ENCODE measurements around the gene FOXP1.

Gene FOXP1

DNA sequence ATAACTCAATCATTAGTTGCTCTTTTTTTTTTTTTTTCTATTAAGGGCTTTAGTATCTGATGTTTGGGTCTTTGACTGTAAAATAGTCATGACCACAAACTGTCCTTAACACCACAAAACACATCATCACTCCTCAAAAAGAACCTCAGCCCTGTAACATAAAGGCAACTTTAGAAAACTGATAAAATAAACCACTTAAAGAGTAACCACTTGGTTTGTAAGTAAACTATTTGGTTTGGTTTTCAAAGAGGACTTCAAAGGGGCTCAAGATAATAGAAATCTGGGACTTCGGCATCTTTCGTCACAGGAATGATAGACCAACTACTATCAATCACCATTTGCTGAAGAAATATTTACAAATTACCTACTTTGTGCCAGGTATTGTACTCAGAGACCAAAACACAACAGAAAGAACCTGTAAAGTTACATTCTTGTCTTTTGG lies 167.8 kb downstream of the FOXP1 start:
- Histone ChIP-seq H3K27ac (ENCODE audit: low read depth, low read length) (no peak overlapping the region), H3F3A (ENCODE audit: control insufficient read depth, insufficient read depth) (peaks cover 4% of the 10 kb centered on the region), H3K4me1 (ENCODE audit: control insufficient read depth, low read length) (peaks cover 68% of the 10 kb centered on the region), H3K36me3 (ENCODE audit: control insufficient read depth, low read length) (peaks cover 3% of the 10 kb centered on the region; the same call in 1 of the 2 replicates), H4K20me1 (ENCODE audit: control insufficient read depth, insufficient read depth, low read depth, low read length) (no peaks in the 10 kb centered on the region), H3K79me2 (ENCODE audit: control insufficient read depth, low read length) (peaks cover 93% of the 10 kb centered on the region), H3K9me2 (replicated peaks; ENCODE audit: control insufficient read depth, low read length) (no peaks in the 10 kb centered on the region), H3K9me3 (ENCODE audit: control insufficient read depth, insufficient read depth, low read length) (no peaks in the 10 kb centered on the region), H3K4me2 (ENCODE audit: low read length) (no peak overlapping the region), H3K4me3 (ENCODE audit: low read length) (no peak overlapping the region), H3K27me3 (ENCODE audit: control insufficient read depth, low read length) (no peaks in the 10 kb centered on the region)
- TF ChIP-seq, protein P1, sequence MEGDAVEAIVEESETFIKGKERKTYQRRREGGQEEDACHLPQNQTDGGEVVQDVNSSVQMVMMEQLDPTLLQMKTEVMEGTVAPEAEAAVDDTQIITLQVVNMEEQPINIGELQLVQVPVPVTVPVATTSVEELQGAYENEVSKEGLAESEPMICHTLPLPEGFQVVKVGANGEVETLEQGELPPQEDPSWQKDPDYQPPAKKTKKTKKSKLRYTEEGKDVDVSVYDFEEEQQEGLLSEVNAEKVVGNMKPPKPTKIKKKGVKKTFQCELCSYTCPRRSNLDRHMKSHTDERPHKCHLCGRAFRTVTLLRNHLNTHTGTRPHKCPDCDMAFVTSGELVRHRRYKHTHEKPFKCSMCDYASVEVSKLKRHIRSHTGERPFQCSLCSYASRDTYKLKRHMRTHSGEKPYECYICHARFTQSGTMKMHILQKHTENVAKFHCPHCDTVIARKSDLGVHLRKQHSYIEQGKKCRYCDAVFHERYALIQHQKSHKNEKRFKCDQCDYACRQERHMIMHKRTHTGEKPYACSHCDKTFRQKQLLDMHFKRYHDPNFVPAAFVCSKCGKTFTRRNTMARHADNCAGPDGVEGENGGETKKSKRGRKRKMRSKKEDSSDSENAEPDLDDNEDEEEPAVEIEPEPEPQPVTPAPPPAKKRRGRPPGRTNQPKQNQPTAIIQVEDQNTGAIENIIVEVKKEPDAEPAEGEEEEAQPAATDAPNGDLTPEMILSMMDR (IDR thresholded peaks at IDR 0.05; ENCODE audit: low read depth, low read length, poor library complexity, severe bottlenecking): no peak
- no peak for TF ChIP-seq EZH2phosphoT487 (IDR thresholded peaks at IDR 0.05; ENCODE audit: borderline replicate concordance, low read length)

DNA sequence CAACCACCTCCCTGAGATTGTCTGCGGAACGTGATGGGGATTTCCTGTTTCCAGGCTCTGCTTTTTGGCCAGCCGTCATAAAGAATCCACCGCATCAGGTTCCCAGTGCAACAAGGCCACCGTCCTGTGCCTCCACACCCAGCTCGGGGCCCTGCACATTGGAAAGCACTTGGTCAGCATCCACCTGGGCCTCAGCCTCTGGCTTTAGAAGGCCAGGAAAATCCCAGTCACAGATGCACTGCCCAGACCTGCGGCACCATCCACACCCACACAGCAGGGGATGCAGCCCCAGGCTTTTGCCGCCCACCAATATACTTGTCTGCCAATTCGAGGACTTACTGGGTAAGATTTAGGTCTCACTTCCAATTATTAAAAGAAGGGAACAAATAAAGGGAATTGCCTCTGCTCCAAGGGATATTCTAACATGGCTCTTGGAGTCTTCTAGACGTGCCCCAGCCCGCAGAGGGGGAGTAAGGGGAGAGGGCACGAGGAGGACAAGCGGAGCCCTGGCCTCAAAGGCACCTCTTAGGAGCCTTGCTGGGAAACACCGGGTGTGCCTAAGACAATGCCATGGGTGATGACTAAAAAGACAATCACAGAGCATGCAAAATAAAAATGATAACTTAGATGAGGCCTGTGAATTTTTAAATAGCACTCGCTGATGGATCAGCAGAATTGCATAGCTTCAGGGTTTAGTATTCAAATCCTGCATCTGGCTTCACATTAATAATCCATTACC lies 169.2 kb downstream of the FOXP1 start:
- Histone ChIP-seq H3K4me1 (ENCODE audit: control insufficient read depth, low read length) (peaks cover 68% of the 10 kb centered on the region), H3K27me3 (ENCODE audit: control insufficient read depth, low read length) (no peaks in the 10 kb centered on the region)
- no peak for TF ChIP-seq EZH2phosphoT487 (IDR thresholded peaks at IDR 0.05; ENCODE audit: borderline replicate concordance, low read length)
- TF ChIP-seq, protein P1 (IDR thresholded peaks at IDR 0.05; ENCODE audit: low read depth, low read length, poor library complexity, severe bottlenecking): no peak

DNA sequence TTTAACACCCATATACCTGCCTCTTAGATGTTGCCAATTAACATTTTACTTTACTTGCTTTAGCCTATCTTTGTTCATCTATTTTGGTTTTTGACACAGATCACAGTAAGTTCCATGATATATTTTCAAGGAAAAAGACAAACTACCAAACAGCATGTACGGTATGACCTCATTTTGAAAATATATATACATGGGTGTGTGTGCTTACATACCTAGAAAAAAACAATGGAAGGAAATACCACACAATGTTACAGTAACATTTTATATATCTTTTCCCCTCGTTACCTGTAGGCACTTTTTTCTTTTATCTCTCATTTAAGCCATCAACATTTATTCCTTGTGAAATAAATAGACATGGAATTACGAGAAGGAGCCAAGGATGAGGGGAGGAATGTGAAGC lies 170.0 kb downstream of the FOXP1 start:
- peaks cover 68% of the 10 kb centered on the region for H3K4me1 ChIP-seq (ENCODE audit: control insufficient read depth, low read length)
- H3K27ac ChIP-seq (ENCODE audit: low read depth, low read length): no peak overlapping the region

More for the DNA sequence above, 169.2 kb downstream of the FOXP1 start:
- no peak overlapping the region for H3K27ac ChIP-seq (ENCODE audit: low read depth, low read length)
- no peak overlapping the region for H3K4me3 ChIP-seq (ENCODE audit: low read length)
- 0 out of 2 replicates have a peak, but pooled peaks cover 3% of the 10 kb centered on the region for H3K36me3 ChIP-seq (ENCODE audit: control insufficient read depth, low read length)
- H3K9me2 ChIP-seq (replicated peaks; ENCODE audit: control insufficient read depth, low read length): no peaks in the 10 kb centered on the region
- no peak overlapping the region for H3K4me2 ChIP-seq (ENCODE audit: low read length)
- H4K20me1 ChIP-seq (ENCODE audit: control insufficient read depth, insufficient read depth, low read depth, low read length): no peaks in the 10 kb centered on the region
- H3K79me2 ChIP-seq (ENCODE audit: control insufficient read depth, low read length): peaks cover 94% of the 10 kb centered on the region
- H3K9me3 ChIP-seq (ENCODE audit: control insufficient read depth, insufficient read depth, low read length): no peaks in the 10 kb centered on the region
- peaks cover 4% of the 10 kb centered on the region for H3F3A ChIP-seq (ENCODE audit: control insufficient read depth, insufficient read depth)

More for the DNA sequence above, 170.0 kb downstream of the FOXP1 start:
- no peak overlapping the region for H3K4me2 ChIP-seq (ENCODE audit: low read length)
- H3K9me3 ChIP-seq (ENCODE audit: control insufficient read depth, insufficient read depth, low read length): no peaks in the 10 kb centered on the region
- peaks cover 2% of the 10 kb centered on the region; the same call in 1 of the 2 replicates for H4K20me1 ChIP-seq (ENCODE audit: control insufficient read depth, insufficient read depth, low read depth, low read length)
- no peak overlapping the region for H3K4me3 ChIP-seq (ENCODE audit: low read length)
- peaks cover 5% of the 10 kb centered on the region; the same call in 1 of the 2 replicates for H3F3A ChIP-seq (ENCODE audit: control insufficient read depth, insufficient read depth)
- no peaks in the 10 kb centered on the region for H3K27me3 ChIP-seq (ENCODE audit: control insufficient read depth, low read length)
- 0 out of 2 replicates have a peak, but pooled peaks cover 3% of the 10 kb centered on the region for H3K36me3 ChIP-seq (ENCODE audit: control insufficient read depth, low read length)
- H3K79me2 ChIP-seq (ENCODE audit: control insufficient read depth, low read length): peaks cover 95% of the 10 kb centered on the region
- H3K9me2 ChIP-seq (replicated peaks; ENCODE audit: control insufficient read depth, low read length): no peaks in the 10 kb centered on the region
- TF ChIP-seq, protein P1 (IDR thresholded peaks at IDR 0.05; ENCODE audit: low read depth, low read length, poor library complexity, severe bottlenecking): no peak
- no peak for TF ChIP-seq EZH2phosphoT487 (IDR thresholded peaks at IDR 0.05; ENCODE audit: borderline replicate concordance, low read length)
